GM12878 (cell line): ENCODE results near the gene PCDHGA1. TPM values are rescaled to one million over a fixed set of nuclear protein-coding genes. Genes with fewer than 3 reads are reported as not detected.
"Not testable (repeated sequence)": the region's sequence is repeated elsewhere in the genome, so short reads cannot be mapped to it uniquely, and the experiment has no call there.

Source experiments
- ATAC-seq: fragments of 200-7000 bp; cut with Tn5 transposase; 3 replicates; pipeline ENCODE4 v1.9.1; 2020; ENCODE audit warnings: mild to moderate bottlenecking, moderate library complexity
- BruUV-seq: library from RNA; stranded (reverse); fragments of 400-500 nt; replicated peaks from 2 replicates; lab custom pipeline; 2021; lab: Mats Ljungman, UMichigan
- CTCF ChIA-PET: fragments of 300-600 bp; sonication (Branson Sonifier 250); formaldehyde crosslinking; extraction: SDS; loops from one replicate; lab custom pipeline; 2021; ENCODE audit warnings: inconsistent platforms; lab: Yijun Ruan, JAX
- POLR2A ChIA-PET: fragments of 350-600 bp; formaldehyde crosslinking; extraction: SDS; loops from one replicate; lab custom pipeline; 2021; ENCODE audit warnings: inconsistent platforms; lab: Charles Lee
- RAD21 ChIA-PET: fragments of 300-600 bp; sonication (Branson Sonifier 250); formaldehyde crosslinking; loops from one replicate; lab custom pipeline; 2023; ENCODE audit warnings: antibody characterized with exemption; ENCODE audit not compliant: unreplicated experiment; lab: Charles Lee
- SMC1A ChIA-PET: fragments of 300-600 bp; sonication (Branson Sonifier 250); formaldehyde crosslinking; loops from one replicate; lab custom pipeline; 2023; ENCODE audit not compliant: unreplicated experiment, uncharacterized antibody; lab: Charles Lee
- DNase-seq: peaks from one replicate; pipeline ENCODE4 v3.0.0-alpha.2; 2011; ENCODE audit warnings: low read depth, low spot score
- FAIRE-seq: peaks from 3 replicates; lab custom pipeline; 2011; peaks lifted over from hg19 to GRCh38; lab: Jason Lieb, UNC
- H2AFZ ChIP-seq: 2 replicates; pipeline ENCODE4 v1.6.0; 2011; ENCODE audit warnings: low read depth, low read length, control low read depth; ENCODE audit not compliant: control insufficient read depth
- H3K27ac ChIP-seq: 2 replicates; pipeline ENCODE4 v1.5.1; 2011; ENCODE audit warnings: control low read depth; ENCODE audit not compliant: control insufficient read depth, insufficient read depth
- H3K27me3 ChIP-seq, 2 experiments: replicated peaks in 1 of 2; 2 replicates each; pipeline versions ENCODE4 v1.6.0 to v1.6.1; 2011; ENCODE audit warnings: low read length in 1 of 2; ENCODE audit not compliant: control insufficient read depth in 2 of 2, insufficient read depth in 2 of 2
- H3K36me3 ChIP-seq, 2 experiments: 2 replicates each; pipeline ENCODE4 v1.5.1; 2011; ENCODE audit warnings: low read length in 1 of 2; ENCODE audit not compliant: control insufficient read depth in 2 of 2, insufficient read depth in 2 of 2
- H3K4me1 ChIP-seq: 2 replicates; pipeline ENCODE4 v1.6.1; 2011; ENCODE audit warnings: mild to moderate bottlenecking, low read length, moderate library complexity, mixed read lengths; ENCODE audit not compliant: control insufficient read depth, insufficient read depth
- H3K4me2 ChIP-seq: 2 replicates; pipeline ENCODE4 v1.6.0; 2011; ENCODE audit warnings: control low read depth; ENCODE audit not compliant: control insufficient read depth, insufficient read depth
- H3K4me3 ChIP-seq: fragments of 200-600 bp; sonication (generic); 2 replicates; pipeline ENCODE4 v1.5.1; 2016
- H3K79me2 ChIP-seq: 2 replicates; pipeline ENCODE4 v1.6.0; 2011; ENCODE audit warnings: low read length; ENCODE audit not compliant: control insufficient read depth, insufficient read depth
- H3K9ac ChIP-seq: 2 replicates; pipeline ENCODE4 v1.8.0; 2011; ENCODE audit warnings: low read length, control low read depth, mixed read lengths; ENCODE audit not compliant: control insufficient read depth, insufficient read depth
- H3K9me3 ChIP-seq: replicated peaks from 3 replicates; pipeline ENCODE4 v1.5.1; 2011; ENCODE audit warnings: mild to moderate bottlenecking, low read length; ENCODE audit not compliant: control insufficient read depth, insufficient read depth
- H4K20me1 ChIP-seq: 2 replicates; pipeline ENCODE4 v1.6.0; 2011; ENCODE audit not compliant: control insufficient read depth, insufficient read depth
- ATF2 ChIP-seq: IDR thresholded peaks from 2 replicates; pipeline ENCODE4 v1.6.1; 2012; ENCODE audit warnings: low read length, inconsistent platforms
- CHD2 ChIP-seq: IDR thresholded peaks from 2 replicates; pipeline ENCODE4 v1.6.1; 2011; ENCODE audit warnings: low read depth, low read length, improper control_type of control experiment, borderline replicate concordance
- CREB1 ChIP-seq: IDR thresholded peaks from 2 replicates; pipeline ENCODE4 v1.6.1; 2012; ENCODE audit warnings: low read depth, mild to moderate bottlenecking, inconsistent platforms
- IKZF1 ChIP-seq: fragments of 450-650 bp; conservative IDR thresholded peaks from 2 replicates; pipeline ENCODE4 v1.6.1; 2017; ENCODE audit warnings: antibody characterized with exemption, mild to moderate bottlenecking
- PBX3 ChIP-seq: IDR thresholded peaks from 2 replicates; pipeline ENCODE4 v1.6.1; 2011; ENCODE audit warnings: mild to moderate bottlenecking, low read depth, low read length, moderate library complexity; ENCODE audit not compliant: insufficient replicate concordance
- RUNX3 ChIP-seq: IDR thresholded peaks from 2 replicates; pipeline ENCODE4 v1.6.1; 2012; ENCODE audit warnings: low read length, inconsistent platforms
- TAF1 ChIP-seq: IDR thresholded peaks from 2 replicates; pipeline ENCODE4 v1.6.1; 2011; ENCODE audit warnings: mild to moderate bottlenecking, low read depth, low read length, borderline replicate concordance
- ZBTB11 ChIP-seq: fragments of 450-650 bp; formaldehyde crosslinking; IDR thresholded peaks from 2 replicates; pipeline ENCODE4 v1.5.0; 2022; ENCODE audit warnings: mild to moderate bottlenecking, missing genetic modification characterization
- ZSCAN29 ChIP-seq: fragments of 450-650 bp; IDR thresholded peaks from 2 replicates; pipeline ENCODE4 v1.6.1; 2017; ENCODE audit warnings: mild to moderate bottlenecking, moderate library complexity
- WGBS: methylation state at CpG from one replicate; pipeline ENCODE4 v1.1.6; 2016; ENCODE audit warnings: low lambda C conversion rate; ENCODE audit not compliant: insufficient replicate concordance, insufficient coverage; ENCODE audit errors: missing lambda C conversion rate; 5-methylcytosine and 5-hydroxymethylcytosine counted together
- in situ Hi-C: fragments of 300-500 bp; cut with MboI; formaldehyde crosslinking; loops from 9 replicates; pipeline ENCODE4 v1.14.3; 2018; ENCODE audit warnings: mixed read lengths
- intact Hi-C: fragments of 100-400 bp; cut with micrococcal nuclease; formaldehyde crosslinking; loops from one replicate; pipeline ENCODE4 v1.14.2; 2022; ENCODE audit not compliant: unreplicated experiment
- polyA plus RNA-seq, 11 experiments: library from polyadenylated mRNA; depleted of rRNA in 4 of 11; unstranded in 6 of 11; stranded (reverse) in 5 of 11; fragments of >200 nt; fragmentation: Nextera tagmentation in 4 of 11; fragmentation: Illumina TruSeq in 1 of 11; extraction: Ambion mirVana in 4 of 11; extraction: Trizol in 1 of 11; gene quantifications; 1 replicate in 1 of 11; 2 replicates in 10 of 11; pipeline versions ENCODE4 v1.2.1 to v1.2.3, GENCODE V29; 2011 to 2016; ENCODE audit warnings: inconsistent platforms in 2 of 11, missing spikeins in 2 of 11, low read depth in 1 of 11
- total RNA-seq, 4 experiments: library from RNA; depleted of rRNA in 3 of 4; stranded (reverse); fragments of >200 nt in 3 of 4; fragmentation: Illumina TruSeq in 1 of 4; extraction: Trizol in 1 of 4; gene quantifications; 2 replicates each; pipeline versions ENCODE4 v1.2.1 to v1.2.3, GENCODE V29; 2013 to 2021

PCDHGA1 gene
- total and polyA plus RNA-seq, 10 of the 15 experiments (the other 5 are each of a cell fraction or from before 2014, with no cell fraction given): 0.02 to 0.51 (median 0.19) TPM; not detected in 3

- CTCF ChIA-PET, RAD21 ChIA-PET, SMC1A ChIA-PET: not testable (repeated sequence)
These were observed 10.6 kb downstream of the PCDHGA1 start for GRCh38 chr5:141340781-141341354.

GRCh38 chr5:141342773-141343172 lies 12.5 kb downstream of the PCDHGA1 start:
- WGBS: 0% methylated on average over 1 of the region's 1 CpG
- H3K79me2 ChIP-seq: no peaks in the 10 kb centered on the region
- no peak for FAIRE-seq
- H3K4me1 ChIP-seq: no peaks in the 10 kb centered on the region
- ChIA-PET CTCF (interaction anchor here (0.7 to 1.6 kb wide), 2 partner anchors 22 to 205 kb away, joined by 3 to 5 read pairs; partner anchors contain the start of gene TAF7), POLR2A (interaction anchor here (0.5 kb wide), 1 partner anchor 619 kb away, joined by 4 read pairs; no protein-coding TSS in a partner anchor), RAD21 (no interaction called here), SMC1A (no interaction called here)
- no peak for DNase-seq
- BruUV-seq: no TSS peak
- no peaks in the 10 kb centered on the region for H3K36me3 ChIP-seq
- intact Hi-C loops (no loop called here), in situ Hi-C loops (no loop called here)
- no peak overlapping the region for H3K9ac ChIP-seq
- no peak overlapping the region for H2AFZ ChIP-seq
- no peaks in the 10 kb centered on the region for H3K27me3 ChIP-seq
- no peak overlapping the region for H3K4me2 ChIP-seq
- no peak for ATAC-seq
- no peak overlapping the region for H3K4me3 ChIP-seq
- H3K9me3 ChIP-seq: peaks cover 2% of the 10 kb centered on the region; the same call in 2 of the 3 replicates
- no peaks in the 10 kb centered on the region for H4K20me1 ChIP-seq
- no peak overlapping the region for H3K27ac ChIP-seq
- TF ChIP-seq ATF2 (no peak), IKZF1 (no peak), CREB1 (no peak), CHD2 (no peak), ZBTB11 (CRISPR knock-in tag) (no peak), PBX3 (no peak), TAF1 (no peak), ZSCAN29 (no peak), RUNX3 (no peak)

More at GRCh38 chr5:141340781-141341354, 10.6 kb downstream of the PCDHGA1 start:
- H4K20me1 ChIP-seq, BruUV-seq, H3K9me3 ChIP-seq, in situ Hi-C loops, H3K9ac ChIP-seq, H3K4me2 ChIP-seq, intact Hi-C loops, H3K36me3 ChIP-seq, H2AFZ ChIP-seq, DNase-seq, H3K4me1 ChIP-seq, ATAC-seq, H3K27ac ChIP-seq, H3K79me2 ChIP-seq, POLR2A ChIA-PET, H3K27me3 ChIP-seq, H3K4me3 ChIP-seq, FAIRE-seq: not testable (repeated sequence)
- 77% methylated on average over 36 of the region's 45 CpGs for WGBS
